HepG2 (cell line): ENCODE results near the gene BMI1. TPM values are rescaled to one million over a fixed set of nuclear protein-coding genes. Genes with fewer than 3 reads are reported as not detected.

Source experiments
- AHDC1 ChIP-seq: sonication (generic); formaldehyde crosslinking; IDR thresholded peaks from 2 replicates; pipeline ENCODE4 v1.5.1; 2020; ENCODE audit warnings: mild to moderate bottlenecking, missing genetic modification reagents, borderline replicate concordance
- ARNT ChIP-seq: fragments of 450-650 bp; IDR thresholded peaks from 2 replicates; pipeline ENCODE4 v1.6.1; 2017
- KLF15 ChIP-seq: sonication (generic); formaldehyde crosslinking; IDR thresholded peaks from 2 replicates; pipeline ENCODE4 v1.8.1; 2023; ENCODE audit warnings: borderline replicate concordance, mild to moderate bottlenecking, inconsistent platforms, missing genetic modification reagents, mixed read lengths
- RAD21 ChIP-seq: fragments of 450-650 bp; formaldehyde crosslinking; IDR thresholded peaks from 2 replicates; pipeline ENCODE4 v1.5.0; 2020; ENCODE audit warnings: mild to moderate bottlenecking
- RAD51 ChIP-seq: fragments of 450-650 bp; IDR thresholded peaks from 2 replicates; pipeline ENCODE4 v1.6.1; 2016; ENCODE audit warnings: borderline replicate concordance
- SRSF9 ChIP-seq: fragments of 200-400 bp; formaldehyde crosslinking; IDR thresholded peaks from 2 replicates; pipeline ENCODE4 v1.6.1; 2018; ENCODE audit warnings: borderline replicate concordance, mild to moderate bottlenecking, low read depth, low read length; ENCODE audit not compliant: insufficient read depth, poor library complexity, severe bottlenecking
- ZBTB8A ChIP-seq: sonication (generic); formaldehyde crosslinking; IDR thresholded peaks from 2 replicates; pipeline ENCODE4 v1.4.0; 2020; ENCODE audit warnings: mild to moderate bottlenecking, low read depth, missing genetic modification reagents, borderline replicate concordance
- ZNF12 ChIP-seq: sonication (generic); formaldehyde crosslinking; IDR thresholded peaks from 2 replicates; pipeline ENCODE4 v1.5.0; 2020; ENCODE audit warnings: missing genetic modification reagents
- ZNF253 ChIP-seq: sonication (generic); formaldehyde crosslinking; IDR thresholded peaks from 2 replicates; pipeline ENCODE4 v1.8.0; 2022; ENCODE audit warnings: mild to moderate bottlenecking, missing genetic modification reagents, borderline replicate concordance
- ZNF335 ChIP-seq: sonication (generic); formaldehyde crosslinking; IDR thresholded peaks from 2 replicates; pipeline ENCODE4 v1.4.0; 2020; ENCODE audit warnings: missing genetic modification reagents
- ZNF841 ChIP-seq: sonication (generic); formaldehyde crosslinking; IDR thresholded peaks from 2 replicates; pipeline ENCODE4 v1.8.1; 2023; ENCODE audit warnings: missing genetic modification reagents, borderline replicate concordance
- ZSCAN12 ChIP-seq: sonication (generic); formaldehyde crosslinking; IDR thresholded peaks from 2 replicates; pipeline ENCODE4 v1.9.0; 2021; ENCODE audit warnings: mild to moderate bottlenecking, missing genetic modification reagents
- polyA plus RNA-seq, 8 experiments: library from polyadenylated mRNA; depleted of rRNA in 3 of 8; stranded (reverse) in 7 of 8; unstranded in 1 of 8; fragments of >200 nt; fragmentation: Illumina TruSeq in 4 of 8; extraction: Trizol in 4 of 8; gene quantifications; 2 replicates each; pipeline versions ENCODE4 v1.2.1 to v1.2.3, GENCODE V29; 2011 to 2016; ENCODE audit warnings: low read depth in 4 of 8, missing spikeins in 1 of 8, mixed read lengths in 1 of 8; ENCODE audit not compliant: insufficient read depth in 1 of 8
- total RNA-seq, 5 experiments: library from RNA; depleted of rRNA; stranded (reverse); fragments of >200 nt; fragmentation: Illumina TruSeq; extraction: Trizol; gene quantifications; 2 replicates each; pipeline ENCODE4 v1.2.3, GENCODE V29; 2016; ENCODE audit warnings: low read depth in 1 of 5

BMI1 gene
- total and polyA plus RNA-seq, 2 of the 13 experiments (the other 11 are each of a cell fraction or from before 2014, with no cell fraction given), result 30.5 to 44.0 TPM

- no peak for TF ChIP-seq AHDC1 (CRISPR knock-in tag)
- no peak for TF ChIP-seq ZNF335
- TF ChIP-seq ZNF12 (CRISPR knock-in tag), result no peak
- no peak for TF ChIP-seq ZNF841 (CRISPR knock-in tag)
- no peak for TF ChIP-seq ZSCAN12 (CRISPR knock-in tag)
- no peak for TF ChIP-seq KLF15
- TF ChIP-seq ARNT, result no peak
- no peak for TF ChIP-seq RAD51
- no peak for TF ChIP-seq ZNF253 (CRISPR knock-in tag)
- TF ChIP-seq RAD21 (CRISPR knock-in tag), result no peak
- no peak for TF ChIP-seq SRSF9
- TF ChIP-seq ZBTB8A (CRISPR knock-in tag), result no peak
Observed at GRCh38 chr10:22285130-22285529, 35.8 kb upstream of the BMI1 start (continued).
